Epithelial cell of esophagus (primary cell): ENCODE results near the gene ANO1.

Experiments
- DNase-seq: peaks from one replicate; pipeline ENCODE4 v3.0.0; 2010; ENCODE audit warnings: low read depth
- H3K4me3 ChIP-seq: 2 replicates; pipeline ENCODE4 v1.5.1; 2011; ENCODE audit warnings: mild to moderate bottlenecking, low read length, control low read depth
- TF ChIP-seq, protein P1 (sequence below): IDR thresholded peaks from 2 replicates; pipeline ENCODE4 v1.5.1; 2011; ENCODE audit warnings: low read depth, mild to moderate bottlenecking, low read length, control low read depth, inconsistent platforms; ENCODE audit not compliant: insufficient read depth; ENCODE audit errors: missing control alignments

ANO1 gene

DNA sequence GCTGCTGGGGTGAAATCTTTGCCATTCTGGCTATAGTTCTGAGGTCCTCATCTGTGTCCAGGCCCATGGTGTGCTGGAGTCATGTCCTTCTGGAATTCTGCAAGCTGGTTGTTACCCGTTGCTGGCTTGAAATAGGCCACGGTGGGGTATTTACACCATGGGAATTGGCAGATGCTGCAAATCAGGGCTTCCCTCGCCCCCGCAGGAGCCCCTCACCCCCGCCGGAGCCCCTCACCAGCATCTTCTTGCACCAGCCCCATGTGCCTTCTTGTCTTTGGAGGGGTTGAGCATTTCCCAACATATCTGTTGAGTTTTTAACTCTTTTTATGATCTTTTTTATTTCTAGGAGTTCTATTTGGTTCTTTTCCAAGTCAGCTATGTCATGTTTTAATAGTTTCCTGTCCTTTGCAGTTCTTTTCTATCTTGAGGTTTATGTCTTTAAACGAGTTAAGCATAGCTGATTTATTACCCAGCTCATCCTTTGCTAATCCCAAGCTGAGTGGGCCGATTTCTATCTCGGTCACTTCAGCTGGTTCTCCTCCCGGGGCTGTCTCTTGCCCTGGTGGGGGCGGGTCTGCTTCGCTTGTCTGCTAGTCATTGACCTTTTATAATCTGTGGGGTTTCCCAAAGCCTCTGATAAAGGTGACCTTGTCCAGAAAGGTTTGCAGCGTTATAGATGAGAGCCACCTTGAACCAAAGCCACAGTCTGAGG is 17.6 kb downstream of the ANO1 start:
- DNase-seq, result no peak
- TF ChIP-seq, protein P1, sequence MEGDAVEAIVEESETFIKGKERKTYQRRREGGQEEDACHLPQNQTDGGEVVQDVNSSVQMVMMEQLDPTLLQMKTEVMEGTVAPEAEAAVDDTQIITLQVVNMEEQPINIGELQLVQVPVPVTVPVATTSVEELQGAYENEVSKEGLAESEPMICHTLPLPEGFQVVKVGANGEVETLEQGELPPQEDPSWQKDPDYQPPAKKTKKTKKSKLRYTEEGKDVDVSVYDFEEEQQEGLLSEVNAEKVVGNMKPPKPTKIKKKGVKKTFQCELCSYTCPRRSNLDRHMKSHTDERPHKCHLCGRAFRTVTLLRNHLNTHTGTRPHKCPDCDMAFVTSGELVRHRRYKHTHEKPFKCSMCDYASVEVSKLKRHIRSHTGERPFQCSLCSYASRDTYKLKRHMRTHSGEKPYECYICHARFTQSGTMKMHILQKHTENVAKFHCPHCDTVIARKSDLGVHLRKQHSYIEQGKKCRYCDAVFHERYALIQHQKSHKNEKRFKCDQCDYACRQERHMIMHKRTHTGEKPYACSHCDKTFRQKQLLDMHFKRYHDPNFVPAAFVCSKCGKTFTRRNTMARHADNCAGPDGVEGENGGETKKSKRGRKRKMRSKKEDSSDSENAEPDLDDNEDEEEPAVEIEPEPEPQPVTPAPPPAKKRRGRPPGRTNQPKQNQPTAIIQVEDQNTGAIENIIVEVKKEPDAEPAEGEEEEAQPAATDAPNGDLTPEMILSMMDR, result no peak
- no peak overlapping the region for H3K4me3 ChIP-seq

DNA sequence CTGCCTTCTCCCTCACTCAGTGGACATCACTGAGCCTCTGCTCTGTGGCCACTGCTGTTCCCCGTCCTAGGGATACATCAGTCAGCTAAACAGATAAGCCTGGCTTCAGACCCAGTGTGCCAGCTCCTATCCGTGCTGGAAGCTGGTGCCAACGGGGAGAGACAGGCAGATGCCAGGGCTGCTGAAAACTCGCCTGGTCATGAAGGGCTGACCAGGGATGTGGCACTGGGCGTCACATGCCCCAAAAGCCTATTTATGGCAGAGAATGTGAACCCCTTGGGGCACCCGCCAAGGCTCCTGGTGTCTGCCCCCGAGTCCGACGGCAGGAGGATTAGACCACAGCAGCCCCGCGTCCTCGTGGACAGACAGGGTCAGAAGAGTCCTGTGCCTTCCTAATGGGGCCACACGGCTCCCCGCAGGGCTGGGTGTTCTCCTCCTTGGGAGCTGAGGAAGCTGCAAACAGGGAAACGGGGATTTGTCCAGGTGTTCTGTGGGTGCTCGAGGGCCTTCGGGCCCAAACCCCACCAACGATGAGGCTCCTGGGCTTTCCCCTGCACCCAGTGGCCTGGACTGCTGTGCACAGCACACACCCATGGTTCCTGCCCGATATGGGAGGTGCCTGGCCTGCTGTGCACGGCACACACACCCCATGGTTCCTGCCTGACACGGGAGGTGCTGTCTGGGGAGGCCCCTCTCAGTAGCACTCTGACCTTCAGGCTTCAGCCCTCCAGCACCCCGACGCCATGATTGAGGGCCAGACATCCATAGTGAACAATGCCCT is 19.9 kb downstream of the ANO1 start:
- no peak for DNase-seq
- TF ChIP-seq, protein P1, result no peak

DNA sequence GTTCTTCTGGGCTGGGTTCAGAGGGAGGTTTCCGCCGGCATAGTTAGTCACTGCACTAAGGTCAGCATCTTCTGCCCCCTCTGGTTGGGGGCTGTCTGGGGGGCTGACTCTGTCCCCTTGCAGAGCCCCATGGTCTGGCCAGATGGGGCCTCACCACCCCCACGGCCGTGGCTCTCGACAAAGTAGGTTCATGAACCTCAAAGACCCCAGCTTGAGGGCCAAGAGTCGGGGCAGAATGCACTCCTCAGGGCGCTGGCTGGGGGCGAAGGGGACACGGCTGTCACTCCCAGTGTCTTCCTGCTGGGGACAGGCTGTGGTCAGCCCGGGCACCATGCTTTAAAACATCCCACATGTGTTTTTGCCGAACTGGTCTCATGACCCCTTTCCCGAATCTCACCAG is 20.8 kb downstream of the ANO1 start:
- TF ChIP-seq, protein P1, result no peak
- DNase-seq, result no peak
- H3K4me3 ChIP-seq, result no peak overlapping the region

More for the DNA sequence above, 19.9 kb downstream of the ANO1 start:
- H3K4me3 ChIP-seq, result no peak overlapping the region

DNA sequence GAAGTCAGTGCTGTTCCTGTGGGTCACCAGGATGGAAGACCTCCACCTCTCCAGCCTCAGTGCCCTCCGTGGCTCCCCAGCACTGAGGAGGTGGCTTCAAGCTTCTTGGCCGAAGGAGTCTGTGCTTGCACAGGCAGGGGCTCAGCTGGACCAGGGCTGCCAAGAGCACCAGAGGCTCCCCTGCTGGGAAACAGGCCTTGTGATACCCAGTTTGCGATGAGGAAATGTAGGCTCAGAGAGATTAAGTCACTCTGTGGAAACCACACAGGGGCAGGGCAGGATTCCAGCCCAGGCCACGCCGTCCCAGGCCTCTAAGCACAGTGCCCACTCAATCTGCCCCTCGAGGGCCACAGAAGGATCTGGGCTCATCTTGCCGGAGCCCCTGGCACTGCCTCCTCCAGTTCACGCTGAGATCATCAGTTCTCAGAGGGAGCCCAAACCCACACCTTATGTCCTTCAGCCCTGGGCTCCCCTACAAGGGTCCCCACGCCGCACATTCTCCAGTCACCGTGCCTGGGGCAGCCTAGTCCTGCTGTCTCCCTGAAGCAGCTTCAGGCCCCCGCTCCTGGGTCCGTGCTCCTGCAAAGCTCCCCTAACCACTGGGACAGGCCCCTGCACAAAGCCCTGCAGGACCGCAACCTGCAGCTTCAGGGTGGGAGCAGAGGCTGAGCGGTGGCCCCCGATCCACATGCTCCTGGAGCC is 21.6 kb downstream of the ANO1 start:
- TF ChIP-seq, protein P1, result no peak
- no peak overlapping the region for H3K4me3 ChIP-seq
- DNase-seq, result no peak

DNA sequence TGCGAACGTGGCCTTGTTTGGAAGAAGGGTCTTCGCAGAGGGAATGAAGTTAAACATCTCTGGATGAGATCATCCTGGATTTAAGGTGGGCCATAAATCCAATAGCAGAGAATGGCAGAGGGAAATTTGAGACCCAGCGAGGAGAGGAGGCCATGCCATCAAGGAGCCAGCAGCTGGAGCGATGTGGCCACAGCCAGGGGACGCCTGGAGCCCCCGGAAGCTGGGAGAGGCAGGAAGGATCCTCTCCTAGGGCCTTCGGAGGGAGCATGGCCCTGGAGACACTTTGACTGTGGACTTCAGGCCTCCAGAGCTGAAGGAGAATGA is 22.1 kb downstream of the ANO1 start:
- H3K4me3 ChIP-seq, result no peak overlapping the region
- no peak for DNase-seq
- TF ChIP-seq, protein P1, result no peak

DNA sequence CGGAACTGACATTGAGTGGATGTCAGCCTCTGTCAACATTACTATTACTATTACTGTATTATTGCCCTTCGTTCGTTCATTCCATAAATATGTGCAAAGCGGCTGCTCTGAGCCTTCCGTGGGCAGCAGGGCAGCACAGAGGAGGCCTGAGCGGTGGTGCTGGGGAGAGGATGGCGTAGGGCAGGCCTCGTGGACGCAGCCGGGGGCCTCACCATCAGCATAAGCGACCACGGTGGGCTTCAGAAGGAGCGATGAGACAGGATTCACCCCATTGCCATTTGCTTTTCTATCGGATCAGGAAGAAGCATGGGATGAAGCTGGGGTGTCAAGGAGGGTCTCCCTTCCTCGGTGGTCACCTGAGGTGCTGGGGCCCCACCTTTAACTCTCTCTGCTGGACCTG is 22.7 kb downstream of the ANO1 start:
- TF ChIP-seq, protein P1, result no peak
- H3K4me3 ChIP-seq, result no peak overlapping the region
- no peak for DNase-seq
